EL (cell line): ENCODE results near the gene CWC22.
"Not testable (repeated sequence)": the region's sequence is repeated elsewhere in the genome, so short reads cannot be mapped to it uniquely, and the experiment has no call there.

Experiments used
- DNase-seq: peaks from one replicate; pipeline ENCODE4 v3.0.0-alpha.2; 2016

Gene CWC22

DNA sequence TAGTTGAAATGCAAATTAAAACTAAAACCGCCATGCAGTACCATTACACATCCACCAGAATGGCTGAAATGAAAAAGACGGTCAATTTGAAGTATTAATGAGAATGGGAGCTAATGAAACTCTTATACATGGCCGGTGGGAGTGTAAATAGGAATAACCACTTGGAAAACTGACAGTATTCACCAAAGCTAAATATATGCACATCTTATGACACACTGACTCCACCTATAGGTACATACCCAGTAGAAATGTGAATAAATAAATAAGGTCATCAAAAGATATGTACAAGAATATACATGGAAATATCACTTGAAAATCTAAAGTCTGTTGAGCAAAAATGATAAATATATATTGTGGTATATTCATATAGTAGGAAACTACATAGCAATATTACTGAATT lies 57.7 kb downstream of the CWC22 start:
- DNase-seq = no peak

DNA sequence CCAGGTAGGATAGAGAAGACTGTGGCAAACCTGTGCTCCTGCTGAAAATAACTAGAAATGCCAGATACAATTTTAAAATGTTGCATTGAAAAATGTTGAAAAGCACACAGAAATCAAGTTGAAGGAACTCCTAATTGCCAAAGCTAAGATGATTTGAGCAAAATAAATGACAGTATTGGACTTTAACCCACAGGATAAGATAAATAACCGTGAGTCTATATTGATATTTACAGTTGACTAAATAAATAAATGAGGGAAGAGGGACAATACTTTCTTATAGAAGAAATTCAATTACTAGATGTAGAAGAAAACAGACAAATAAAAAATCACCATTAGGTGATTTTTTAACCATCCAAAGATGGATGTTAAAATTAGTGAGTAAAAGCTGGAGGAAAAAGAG lies 59.0 kb downstream of the CWC22 start:
- DNase-seq = no peak

DNA sequence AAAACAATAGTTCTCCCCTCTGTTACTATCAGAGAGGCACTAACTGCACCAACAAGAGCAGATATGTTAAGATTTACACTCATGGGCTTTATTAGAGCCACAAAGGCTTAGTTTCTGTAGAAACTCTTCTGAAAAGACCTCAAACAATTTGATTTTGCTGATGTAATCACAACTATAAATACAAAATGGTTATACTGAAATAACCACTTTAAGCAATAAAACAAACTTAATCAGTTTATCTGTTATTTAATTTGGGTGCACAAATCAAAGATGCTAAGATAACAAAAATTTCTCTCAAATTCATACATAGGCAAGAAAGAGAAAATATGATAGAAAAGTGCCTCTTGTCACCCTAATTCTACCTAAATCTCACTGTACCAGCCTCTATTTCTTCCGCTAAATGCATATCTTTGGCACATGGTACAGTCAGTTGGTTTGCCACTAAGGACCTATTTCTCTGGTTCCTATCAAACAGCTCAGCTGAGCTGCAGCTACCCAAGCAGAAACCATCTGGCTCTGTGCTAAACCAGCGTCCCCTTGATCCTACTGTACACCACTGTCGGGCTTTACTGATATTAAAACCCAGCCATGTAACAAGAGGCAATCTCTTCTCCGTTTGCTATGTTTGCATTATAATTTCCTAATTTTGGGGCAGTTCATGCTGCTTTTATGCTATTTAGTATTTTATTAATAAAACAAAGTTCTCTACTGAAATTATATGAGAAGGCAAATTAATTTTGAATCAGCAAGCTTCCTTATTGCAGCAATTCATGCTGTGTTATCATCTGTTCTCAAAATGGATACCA lies 60.1 kb downstream of the CWC22 start:
- no peak for DNase-seq

DNA sequence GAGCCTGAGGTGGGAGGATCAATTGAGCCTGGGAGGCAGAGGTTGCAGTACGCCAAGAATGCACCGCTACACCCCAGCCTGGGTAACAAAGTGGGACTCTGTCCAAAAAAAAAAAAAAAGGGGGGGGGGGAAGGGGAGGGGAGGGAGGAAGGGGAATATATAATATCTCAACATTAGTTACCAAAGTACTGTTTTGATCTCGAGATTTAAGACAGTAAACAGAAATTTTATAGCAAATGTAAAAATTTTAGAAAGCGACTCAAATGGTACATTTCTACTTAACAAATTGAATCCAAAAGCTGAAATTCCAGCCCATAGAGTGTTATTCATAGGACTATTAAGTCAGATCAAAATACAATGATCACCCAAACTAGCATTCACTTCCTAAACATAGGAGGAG lies 60.8 kb downstream of the CWC22 start:
- DNase-seq = no peak

DNA sequence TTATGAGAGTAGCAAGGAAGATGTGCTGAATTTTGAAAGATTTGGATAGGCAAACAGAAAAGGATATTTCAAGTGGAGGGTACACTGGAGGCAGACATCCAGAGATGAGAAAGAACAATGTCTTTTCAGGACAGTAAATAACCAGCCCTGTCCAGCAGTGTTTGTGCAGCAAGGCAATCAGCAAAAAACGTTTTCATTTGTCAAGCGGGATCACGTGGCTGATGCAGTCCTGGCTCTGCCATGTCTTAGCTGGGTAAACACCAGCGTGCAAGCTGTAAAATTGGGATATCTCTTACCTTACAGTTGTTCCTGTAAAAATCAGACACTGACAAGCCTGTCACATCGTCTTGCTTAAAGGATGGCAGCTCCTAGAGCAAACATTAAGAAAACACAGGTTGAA lies 67.8 kb downstream of the CWC22 start:
- no peak for DNase-seq

DNA sequence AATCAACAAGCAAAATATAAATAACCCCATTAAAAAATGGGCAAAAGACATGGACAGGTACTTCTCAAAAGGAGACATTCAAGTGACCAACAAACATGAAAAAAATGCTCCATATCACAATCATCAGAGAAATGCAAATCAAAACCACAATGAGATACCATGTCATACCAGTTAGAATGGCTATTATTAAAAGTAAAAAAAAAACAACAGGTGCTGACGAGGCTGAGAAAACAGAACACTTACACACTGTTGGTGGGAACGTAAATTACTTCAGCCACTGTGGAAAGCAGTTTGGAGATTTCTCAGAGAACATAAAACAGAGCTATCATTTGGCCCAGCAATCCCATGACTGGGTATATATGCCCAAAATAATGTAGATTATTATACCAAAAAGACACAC lies 69.1 kb downstream of the CWC22 start:
- DNase-seq = no peak

DNA sequence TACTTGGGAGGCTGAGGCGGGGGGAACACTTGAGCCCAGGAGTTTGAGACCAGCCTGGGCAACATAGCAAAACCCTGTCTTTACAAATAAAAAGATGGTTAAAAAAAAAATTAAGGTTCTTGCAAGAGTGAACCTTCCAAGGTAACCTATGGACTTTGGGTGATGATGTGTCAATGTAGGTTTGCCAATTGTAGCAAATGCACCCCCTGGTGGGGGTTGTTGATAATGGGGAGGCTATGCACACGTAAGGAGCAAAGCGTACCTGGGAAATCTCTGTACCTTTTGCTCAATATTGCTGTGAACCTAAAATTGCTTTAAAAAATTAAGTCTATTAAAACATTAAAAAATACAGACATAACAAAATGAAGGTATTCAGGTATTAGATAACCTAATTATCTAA lies 70.4 kb downstream of the CWC22 start:
- DNase-seq = peak; percentile 29

DNA sequence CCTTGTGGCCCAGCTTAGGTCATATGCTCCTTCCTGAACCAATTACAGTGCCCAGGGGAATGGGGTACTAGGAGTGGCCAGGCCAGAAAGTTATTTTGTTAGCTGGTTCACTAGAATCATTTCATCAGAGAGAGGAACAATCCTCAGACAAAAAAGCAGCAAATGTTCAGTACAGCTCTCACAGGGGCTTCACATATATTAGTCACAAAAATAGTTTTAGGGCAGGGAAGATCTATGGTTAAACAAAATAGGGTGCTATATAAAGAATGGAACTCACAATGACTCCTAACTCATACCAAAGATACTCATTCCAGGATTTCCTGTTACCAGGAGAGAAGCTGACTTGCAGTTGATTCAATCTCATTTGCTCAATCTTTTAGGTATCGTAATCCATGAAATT lies 71.0 kb downstream of the CWC22 start:
- DNase-seq = no peak

DNA sequence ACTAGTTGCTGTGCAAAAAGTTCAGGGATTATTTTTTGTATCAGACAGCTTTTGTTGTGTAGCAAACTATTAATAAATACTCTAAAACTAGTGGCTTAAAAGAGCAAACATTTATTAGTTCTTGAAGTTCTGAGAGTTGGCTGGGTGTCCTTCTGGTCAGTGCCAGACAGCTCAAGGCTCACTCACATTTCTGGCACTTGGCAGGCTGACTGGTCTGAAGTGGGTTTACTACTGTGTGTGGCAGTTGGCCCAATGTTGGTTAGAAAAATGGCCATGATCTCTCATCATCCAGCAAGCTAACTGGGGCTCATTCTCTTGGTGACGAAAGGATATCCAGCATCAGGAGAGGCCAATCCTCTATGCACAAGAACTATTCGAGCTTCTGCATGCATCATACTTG lies 74.3 kb downstream of the CWC22 start:
- DNase-seq = no peak

DNA sequence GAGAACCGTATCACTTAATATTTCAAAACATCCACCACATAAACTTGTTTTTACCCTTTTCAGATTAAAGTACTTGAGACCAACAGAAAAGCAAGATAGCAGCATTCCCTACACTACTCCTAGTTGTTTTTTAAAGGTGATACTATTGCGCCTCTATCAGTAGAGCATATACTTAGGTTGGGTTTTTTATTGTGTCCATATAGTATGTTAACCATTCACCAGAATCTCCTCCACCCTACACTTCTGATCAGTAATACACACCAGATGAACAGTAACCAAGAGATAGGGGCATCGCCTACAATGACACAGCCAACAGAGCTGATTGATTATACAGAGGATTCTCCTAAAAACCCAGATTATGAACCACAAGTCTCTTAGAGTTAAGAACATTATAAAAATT lies 75.6 kb downstream of the CWC22 start:
- no peak for DNase-seq

DNA sequence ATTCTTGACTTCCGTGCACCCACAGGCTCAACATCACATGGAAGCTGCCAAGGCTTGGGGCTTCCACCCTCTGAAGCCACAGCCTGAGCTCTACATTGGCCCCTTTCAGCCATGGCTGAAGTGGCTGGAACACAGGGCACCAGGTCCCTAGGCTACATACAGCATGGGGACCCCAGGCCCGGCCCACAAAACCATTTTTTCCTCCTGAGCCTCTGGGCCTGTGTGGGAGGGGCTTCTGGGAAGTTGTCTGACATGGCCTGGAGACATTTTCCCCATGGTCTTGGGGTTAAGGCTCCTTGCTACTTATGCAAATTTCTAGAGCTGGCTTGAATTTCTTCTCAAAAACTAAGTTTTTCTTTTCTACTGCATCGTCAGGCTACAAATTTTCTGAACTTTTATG lies 77.1 kb downstream of the CWC22 start:
- not testable (repeated sequence) for DNase-seq

DNA sequence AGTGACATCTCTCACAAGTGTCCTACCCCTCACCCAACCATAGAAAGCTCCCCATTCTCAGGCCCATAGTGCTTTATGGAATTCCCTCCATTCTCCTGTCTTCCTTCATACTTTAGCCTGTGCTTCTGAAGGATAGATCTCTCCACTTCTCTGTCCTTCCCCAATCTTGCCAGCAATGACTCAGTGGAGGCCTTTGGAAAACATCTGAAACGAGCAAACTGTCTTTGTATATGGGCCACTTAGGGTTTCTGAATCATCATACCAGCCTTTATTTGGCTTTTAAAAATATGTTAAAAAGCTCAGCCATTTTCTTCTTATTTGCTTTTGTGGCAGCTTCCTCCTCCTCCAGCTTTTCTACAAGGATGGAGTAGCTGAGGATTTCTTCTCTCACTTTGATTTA lies 80.1 kb downstream of the CWC22 start:
- no peak for DNase-seq

DNA sequence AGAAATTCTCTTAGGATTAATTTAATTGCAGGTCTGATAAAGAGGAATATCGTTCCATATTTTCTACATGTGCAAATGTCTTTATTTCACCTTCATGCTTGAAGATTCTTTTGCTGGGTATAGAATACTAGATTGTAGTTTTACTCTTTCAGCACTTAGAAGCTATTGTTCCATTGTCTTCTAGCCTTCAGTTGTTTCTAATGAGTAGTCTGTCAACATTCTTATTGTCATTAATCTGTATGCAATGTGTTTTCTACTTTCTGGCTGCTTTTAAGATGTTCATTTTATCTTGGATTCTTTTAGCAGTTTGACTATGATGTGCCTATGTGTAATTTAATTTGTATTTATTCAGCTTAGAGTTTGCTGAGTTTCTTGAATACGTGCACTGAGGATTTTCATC lies 81.4 kb downstream of the CWC22 start:
- no peak for DNase-seq

DNA sequence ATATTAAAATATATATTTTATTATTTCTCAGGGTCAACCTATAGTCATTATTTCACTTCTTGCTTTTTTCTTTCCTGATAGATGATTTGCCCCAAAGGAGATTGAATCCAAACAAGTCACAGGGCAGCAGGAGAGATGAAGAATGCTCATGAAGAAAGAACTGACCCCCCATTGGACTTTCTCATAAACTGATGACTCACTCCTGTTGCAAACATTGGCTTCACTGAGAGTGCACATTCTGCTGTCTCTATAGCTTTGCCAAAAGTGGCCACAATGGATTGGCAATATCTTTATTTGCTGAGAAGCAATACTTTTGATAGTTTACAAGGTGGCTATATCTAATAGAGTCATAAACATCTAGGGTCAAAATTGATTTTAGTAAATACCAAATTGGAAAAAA lies 89.8 kb downstream of the CWC22 start:
- DNase-seq = peak; percentile 46

DNA sequence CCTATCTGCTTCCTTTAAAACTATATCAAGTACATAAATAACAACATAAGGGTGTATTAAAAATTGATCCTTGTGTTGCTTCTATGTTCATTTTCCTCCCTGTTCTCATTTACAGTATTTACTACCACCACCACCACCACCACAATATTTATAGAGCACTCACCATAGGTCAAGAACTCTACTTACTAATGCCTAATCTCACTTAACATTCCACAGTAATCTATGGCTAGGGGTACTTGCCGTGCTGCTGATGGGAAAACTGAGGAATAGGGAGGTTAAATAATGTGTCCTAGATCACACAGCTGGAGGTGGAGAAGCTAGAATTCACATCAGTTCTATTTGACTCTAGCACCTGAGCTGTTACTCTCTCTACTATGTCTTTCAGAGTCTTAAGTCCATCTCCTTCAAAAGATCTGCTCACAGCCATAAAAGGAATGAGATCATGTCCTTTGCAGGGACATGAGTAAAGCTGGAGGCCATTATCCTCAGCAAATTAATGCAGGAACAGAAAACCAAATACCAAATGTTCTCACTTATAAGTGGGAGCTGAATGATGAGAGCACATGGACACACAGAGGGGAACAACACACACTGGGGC lies 91.6 kb downstream of the CWC22 start:
- no peak for DNase-seq

DNA sequence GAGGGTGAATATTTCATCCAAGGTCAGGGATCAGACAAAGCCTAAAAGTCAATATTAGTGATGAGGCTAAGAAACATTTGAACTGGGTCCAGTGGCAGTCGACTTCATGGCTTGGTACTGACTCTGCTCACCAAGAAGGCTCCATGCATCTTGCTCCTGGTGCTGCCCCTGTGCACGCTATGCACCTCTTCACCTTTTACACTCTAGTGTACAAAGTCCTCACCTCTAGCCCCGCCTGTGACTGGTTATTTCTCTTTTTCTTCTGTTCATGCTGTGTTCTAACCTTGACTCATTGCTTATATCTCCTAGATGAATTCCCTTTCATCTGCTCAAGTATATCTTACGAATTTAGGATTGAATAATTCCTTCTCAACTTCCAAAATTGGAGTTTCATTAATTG lies 93.3 kb downstream of the CWC22 start:
- DNase-seq = no peak

DNA sequence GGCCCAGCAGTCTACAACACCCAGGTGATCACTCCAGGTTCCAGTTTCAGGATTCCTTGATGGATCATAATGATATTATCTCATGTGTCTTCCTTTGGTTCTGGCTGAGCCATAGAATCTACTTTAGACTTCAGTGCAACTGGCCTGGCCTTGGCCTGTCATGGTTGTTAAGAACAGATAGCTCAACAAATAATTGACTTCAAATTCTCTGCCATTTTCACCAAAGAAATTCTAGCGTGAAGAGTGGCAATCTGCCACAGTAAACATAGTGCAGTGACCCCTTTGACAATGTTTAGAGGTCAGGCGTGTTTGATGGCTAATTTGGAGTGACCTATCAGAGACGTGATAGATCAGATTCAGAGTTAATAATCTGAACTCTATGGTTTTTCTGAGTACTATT lies 95.5 kb downstream of the CWC22 start:
- no peak for DNase-seq

DNA sequence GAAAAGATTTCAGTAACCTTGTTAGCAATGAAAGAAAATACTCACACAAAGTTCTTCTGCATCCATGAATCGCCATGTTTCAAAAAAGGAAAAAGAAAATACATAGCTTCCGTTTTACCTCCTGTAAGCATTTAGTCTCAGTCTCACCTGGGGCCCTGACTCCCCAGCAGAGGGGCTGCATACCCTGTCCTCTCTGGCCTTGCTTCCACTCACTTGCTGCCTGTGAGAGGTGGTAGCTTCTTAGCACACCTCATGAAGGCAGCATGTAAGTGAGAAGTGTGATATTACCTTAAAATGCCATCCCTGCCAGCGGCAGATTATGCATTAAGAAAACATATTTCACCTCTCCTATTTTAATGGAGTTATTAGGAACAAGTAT lies 96.4 kb downstream of the CWC22 start:
- DNase-seq = no peak

DNA sequence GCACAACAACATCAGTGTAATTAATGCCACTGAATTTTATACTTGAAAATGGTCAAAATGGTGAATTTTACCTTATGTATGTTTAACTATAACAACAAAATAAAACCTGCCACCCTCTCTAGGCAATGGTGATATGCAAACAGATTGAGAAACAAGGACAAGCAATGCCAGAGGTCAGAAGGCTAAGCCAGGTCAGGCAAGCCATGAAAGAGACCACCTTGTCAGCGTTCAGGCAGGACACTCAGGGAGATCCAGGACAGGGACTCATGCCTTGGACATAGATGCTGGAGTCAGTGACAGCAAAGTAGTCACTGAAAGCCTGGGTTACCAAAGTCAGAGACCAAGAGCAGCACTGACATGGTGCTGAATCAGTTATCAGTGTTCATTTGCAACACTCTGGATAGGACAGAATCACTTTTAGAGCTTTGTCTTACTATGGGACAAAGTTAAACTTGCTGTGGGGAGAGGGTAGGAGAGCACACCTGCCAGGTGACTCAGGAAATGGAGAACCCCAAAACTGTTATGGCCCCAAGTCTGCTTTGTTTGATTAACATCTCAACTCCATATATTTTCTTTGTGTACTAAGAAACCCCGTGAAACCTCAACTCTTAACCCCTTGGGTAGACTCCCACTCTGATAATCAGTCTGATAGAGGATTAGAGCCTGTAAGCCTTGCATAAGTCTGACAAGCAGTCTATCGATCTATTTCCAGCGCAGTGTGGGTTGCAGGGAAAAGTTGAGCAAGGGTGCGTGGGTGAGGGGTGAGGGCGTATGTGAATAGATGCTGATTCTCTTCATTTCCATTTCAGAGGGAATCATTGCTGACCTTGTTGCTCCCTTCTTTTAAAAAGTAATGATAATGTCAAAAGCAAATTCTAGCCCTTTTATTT lies 97.0 kb downstream of the CWC22 start:
- no peak for DNase-seq

DNA sequence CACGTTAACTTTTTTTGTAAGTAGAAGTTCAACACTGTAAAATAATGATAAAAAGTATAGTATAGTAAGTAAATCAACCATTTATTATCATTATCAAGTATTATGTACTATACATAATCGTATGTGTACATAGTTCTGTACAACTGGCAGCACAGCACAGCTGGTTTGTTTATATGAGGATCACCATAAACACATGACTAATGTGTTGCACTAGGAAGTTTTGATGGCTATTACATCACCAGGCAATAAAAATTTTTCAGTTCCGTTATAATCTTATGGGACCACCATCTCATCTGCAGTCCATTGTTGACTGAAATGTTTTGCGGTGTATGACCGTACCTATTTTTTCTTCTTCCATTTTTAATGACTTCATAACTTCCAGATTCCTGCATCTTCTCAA lies 106.4 kb downstream of the CWC22 start:
- DNase-seq = peak; percentile 6

DNA sequence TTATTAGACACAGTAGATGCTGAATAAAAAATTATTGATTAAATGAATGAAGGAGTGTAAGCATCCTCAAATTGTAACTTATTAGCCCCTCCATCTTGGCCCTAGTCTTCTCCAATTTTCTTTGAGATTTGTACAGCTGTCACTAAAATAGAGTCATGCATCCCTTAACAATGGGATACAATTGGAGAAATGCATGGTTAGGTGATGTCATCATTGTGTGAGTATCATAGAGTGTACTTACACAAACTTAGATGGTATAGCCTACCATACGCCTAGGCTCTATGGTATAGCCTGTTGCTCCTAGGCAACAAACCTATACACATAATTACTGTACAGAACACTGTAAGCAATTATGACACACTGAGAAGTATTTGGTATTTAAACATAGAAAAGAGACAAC lies 107.4 kb downstream of the CWC22 start:
- no peak for DNase-seq

DNA sequence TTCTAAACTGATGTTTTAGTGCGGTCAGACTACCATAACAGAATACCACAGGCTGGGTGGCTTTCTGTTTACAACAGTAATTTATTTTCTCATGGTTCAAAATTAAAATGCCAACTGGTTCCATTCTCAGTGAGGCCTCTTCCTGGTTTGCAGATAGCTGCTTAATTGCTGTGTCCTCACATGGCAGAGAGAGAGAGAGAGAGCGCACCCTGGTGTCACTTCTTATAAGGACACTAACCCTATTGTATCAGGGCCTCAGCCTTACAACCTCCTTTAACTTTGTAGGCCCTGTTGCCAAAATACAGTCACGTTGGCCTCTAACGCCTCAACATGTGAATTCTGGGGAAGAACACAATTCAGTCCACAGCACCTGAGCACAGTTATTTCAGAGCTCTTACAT lies 108.2 kb downstream of the CWC22 start:
- peak; percentile 55 for DNase-seq
